K562 (cell line): ENCODE measurements around the gene WDR35. TPM values are rescaled to one million over a fixed set of nuclear protein-coding genes. Genes with fewer than 3 reads are reported as not detected.

Experiments
- HMBOX1 ChIP-seq: sonication (generic); IDR thresholded peaks from 2 replicates; pipeline ENCODE4 v1.6.1; 2016
- TOE1 ChIP-seq, 2 experiments: fragments of 450-650 bp in 1 of 2; sonication (generic) in 1 of 2; formaldehyde crosslinking in 1 of 2; IDR thresholded peaks; 2 replicates each; pipeline versions ENCODE4 v1.7.1 to v1.8.0; 2016 to 2022; ENCODE audit warnings: borderline replicate concordance in 2 of 2, mild to moderate bottlenecking in 2 of 2, antibody characterized with exemption in 1 of 2, inconsistent platforms in 1 of 2, low read depth in 1 of 2, missing genetic modification reagents in 1 of 2, moderate library complexity in 1 of 2
- ZNF507 ChIP-seq: conservative IDR thresholded peaks from 2 replicates; pipeline ENCODE4 v1.6.1; 2017; ENCODE audit warnings: missing genetic modification characterization, missing compliant biosample characterization
- ZNF639 ChIP-seq, 2 experiments: fragments of 200-800 bp in 1 of 2; sonication (Bioruptor generic) in 1 of 2; sonication (generic) in 1 of 2; formaldehyde crosslinking in 1 of 2; IDR thresholded peaks in 1 of 2; conservative IDR thresholded peaks in 1 of 2; 2 replicates each; pipeline versions ENCODE4 v1.5.0 to v1.6.1; 2016 to 2020; ENCODE audit warnings: missing compliant biosample characterization in 1 of 2, missing genetic modification characterization in 1 of 2, missing genetic modification reagents in 1 of 2
- polyA plus RNA-seq, 8 experiments: library from polyadenylated mRNA; depleted of rRNA in 4 of 8; stranded (reverse) in 5 of 8; unstranded in 3 of 8; fragments of >200 nt; fragmentation: Nextera tagmentation in 2 of 8; fragmentation: Illumina TruSeq in 1 of 8; extraction: Ambion mirVana in 2 of 8; extraction: Trizol in 1 of 8; gene quantifications; 2 replicates each; pipeline versions ENCODE4 v1.2.1 to v1.2.3, GENCODE V29; 2011 to 2014; ENCODE audit warnings: inconsistent platforms in 1 of 8, missing spikeins in 1 of 8
- total RNA-seq, 7 experiments: library from RNA; depleted of rRNA in 6 of 7; stranded (reverse); fragments of >200 nt in 6 of 7; fragmentation: Illumina TruSeq in 2 of 7; extraction: Trizol in 2 of 7; gene quantifications; 2 replicates each; pipeline versions ENCODE4 v1.2.1 to v1.2.3, GENCODE V29; 2011 to 2021; ENCODE audit warnings: low replicate concordance in 1 of 7

WDR35 gene
- total and polyA plus RNA-seq, 9 of the 15 experiments (the other 6 are each of a cell fraction or from before 2014, with no cell fraction given): 3.3 to 13.1 (median 8.0) TPM

DNA sequence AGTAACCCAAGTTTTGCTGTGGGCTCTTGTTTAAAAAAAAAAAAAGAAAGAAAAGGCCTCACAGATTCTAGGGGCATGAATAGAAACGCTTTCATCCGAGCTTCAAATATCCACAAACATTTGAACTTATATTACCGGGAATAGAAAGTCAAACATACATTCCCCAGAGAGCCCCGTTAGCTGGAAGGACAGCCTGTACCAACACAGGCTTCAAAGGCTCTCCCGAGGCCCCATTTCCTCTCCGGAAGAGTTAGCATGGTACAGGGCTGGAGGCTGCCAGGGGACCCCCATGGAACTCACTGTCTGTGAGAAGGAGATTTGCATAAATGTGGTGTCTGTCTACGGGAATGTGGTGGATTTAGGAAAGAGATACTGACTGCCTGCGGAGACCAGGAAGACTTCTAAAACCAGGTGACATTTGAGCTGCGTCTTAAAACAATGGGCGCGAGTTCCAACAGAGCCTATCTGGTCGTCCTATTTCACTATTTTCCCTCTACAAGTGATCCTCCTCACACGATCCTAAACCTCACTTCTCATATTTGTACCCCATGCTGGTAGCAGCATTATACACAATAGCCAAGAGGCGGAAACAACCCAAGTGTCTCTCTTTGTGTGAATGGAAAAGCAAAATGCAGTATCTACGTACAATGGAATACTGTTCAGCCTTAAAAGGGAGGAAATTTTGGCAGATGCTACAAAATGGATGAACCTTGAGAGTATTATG is 23.4 kb upstream of the WDR35 start (continued):
- TF ChIP-seq HMBOX1: no peak
- no peak for TF ChIP-seq TOE1 (IDR thresholded peaks at IDR 0.05; ENCODE audit: borderline replicate concordance)
- no peak for TF ChIP-seq TOE1 (CRISPR knock-in tag; IDR thresholded peaks at IDR 0.05; ENCODE audit: borderline replicate concordance, low read depth)
- TF ChIP-seq ZNF507 (tag): no peak
- TF ChIP-seq ZNF639 (CRISPR knock-in tag; conservative IDR thresholded peaks at IDR 0.05 in 1 of 2, IDR thresholded peaks at IDR 0.05 in 1 of 2): no peak
